SK-N-SH (cell line): ENCODE data around the gene FCSK. TPM values are rescaled to one million over a fixed set of nuclear protein-coding genes. Genes with fewer than 3 reads are reported as not detected.

Source experiments
- CTCF ChIA-PET: fragments of 300-600, 350-600 bp; formaldehyde crosslinking; extraction: SDS; loops from one replicate; lab custom pipeline; 2021; lab: Yijun Ruan, JAX
- POLR2A ChIA-PET: fragments of 350-600 bp; sonication (Branson Sonifier 250); formaldehyde crosslinking; extraction: SDS; loops from one replicate; lab custom pipeline; 2020; ENCODE audit warnings: antibody characterized with exemption, inconsistent platforms; lab: Yijun Ruan, JAX
- DNase-seq: peaks from one replicate; pipeline ENCODE4 v3.0.0; 2012
- H2AFZ ChIP-seq: fragments of 200-600 bp; sonication (generic); 2 replicates; pipeline ENCODE4 v1.8.1; 2016; ENCODE audit warnings: antibody characterized with exemption, mild to moderate bottlenecking, low read depth
- H3F3A ChIP-seq: fragments of 200-600 bp; sonication (generic); replicated peaks from 2 replicates; pipeline ENCODE3; 2016; ENCODE audit warnings: antibody characterized with exemption, mild to moderate bottlenecking; ENCODE audit not compliant: insufficient read depth
- H3K27ac ChIP-seq, 2 experiments: fragments of 200-500 bp in 1 of 2; fragments of 200-600 bp in 1 of 2; sonication (Bioruptor generic) in 1 of 2; sonication (generic), shearing (Covaris generic) in 1 of 2; 2 replicates each; pipeline versions ENCODE4 v1.5.1 to v1.6.1; 2014 to 2016; ENCODE audit warnings: low read depth in 2 of 2, inconsistent platforms in 1 of 2, low read length in 1 of 2, mild to moderate bottlenecking in 1 of 2, mixed read lengths in 1 of 2
- H3K27me3 ChIP-seq: fragments of 200-600 bp; sonication (generic), shearing (Covaris generic); 2 replicates; pipeline ENCODE4 v1.6.1; 2016; ENCODE audit warnings: mixed run types; ENCODE audit not compliant: insufficient read depth
- H3K36me3 ChIP-seq, 2 experiments: fragments of 200-500 bp in 1 of 2; fragments of 200-600 bp in 1 of 2; sonication (Bioruptor generic) in 1 of 2; sonication (generic) in 1 of 2; replicated peaks in 1 of 2; 2 replicates each; pipeline versions ENCODE3 to v1.5.1; 2014 to 2016; ENCODE audit warnings: low read length in 1 of 2, mild to moderate bottlenecking in 1 of 2; ENCODE audit not compliant: insufficient read depth in 2 of 2, control insufficient read depth in 1 of 2
- H3K4me1 ChIP-seq, 2 experiments: fragments of 200-500 bp in 1 of 2; fragments of 200-600 bp in 1 of 2; sonication (Bioruptor generic) in 1 of 2; sonication (generic), shearing (Covaris generic) in 1 of 2; 2 replicates each; pipeline versions ENCODE4 v1.5.1 to v1.6.1; 2014 to 2016; ENCODE audit warnings: low read depth in 1 of 2, low read length in 1 of 2, mixed run types in 1 of 2; ENCODE audit not compliant: insufficient read depth in 2 of 2, control insufficient read depth in 1 of 2
- H3K4me2 ChIP-seq: fragments of 200-600 bp; sonication (generic), shearing (Covaris generic); 2 replicates; pipeline ENCODE4 v1.6.1; 2017; ENCODE audit warnings: mixed run types
- H3K4me3 ChIP-seq, 2 experiments: fragments of 200-500 bp in 1 of 2; fragments of 200-600 bp in 1 of 2; sonication (Bioruptor generic) in 1 of 2; sonication (generic), shearing (Covaris generic) in 1 of 2; 2 replicates each; pipeline versions ENCODE4 v1.5.1 to v1.8.1; 2014 to 2016; ENCODE audit warnings: low read depth in 2 of 2, inconsistent platforms in 1 of 2, low read length in 1 of 2, mild to moderate bottlenecking in 1 of 2, mixed read lengths in 1 of 2, moderate library complexity in 1 of 2
- H3K79me2 ChIP-seq: fragments of 200-600 bp; sonication (generic); 2 replicates; pipeline ENCODE4 v1.8.1; 2017; ENCODE audit warnings: mild to moderate bottlenecking; ENCODE audit not compliant: insufficient read depth
- H3K9ac ChIP-seq: fragments of 200-600 bp; sonication (generic); 2 replicates; pipeline ENCODE4 v1.6.1; 2017; ENCODE audit warnings: mixed run types
- H3K9me2 ChIP-seq: fragments of 200-600 bp; sonication (generic); 2 replicates; pipeline ENCODE4 v1.6.1; 2017; ENCODE audit warnings: mixed run types
- H3K9me3 ChIP-seq: fragments of 200-600 bp; sonication (generic); 2 replicates; pipeline ENCODE4 v1.6.1; 2017; ENCODE audit warnings: mixed run types, mild to moderate bottlenecking, moderate library complexity
- H4K20me1 ChIP-seq: fragments of 200-600 bp; sonication (generic); 2 replicates; pipeline ENCODE4 v1.6.1; 2017; ENCODE audit warnings: mild to moderate bottlenecking, mixed run types; ENCODE audit not compliant: insufficient read depth
- ELF1 ChIP-seq: IDR thresholded peaks from 2 replicates; pipeline ENCODE4 v1.4.0; 2012
- FOXM1 ChIP-seq: IDR thresholded peaks from 2 replicates; pipeline ENCODE4 v1.4.0; 2012; ENCODE audit warnings: low read depth, mild to moderate bottlenecking
- SIN3A ChIP-seq: IDR thresholded peaks from 2 replicates; pipeline ENCODE4 v1.6.1; 2012; ENCODE audit warnings: low read depth, mild to moderate bottlenecking, low read length, moderate library complexity, borderline replicate concordance
- USF2 ChIP-seq: fragments of 150-350 bp; IDR thresholded peaks from 2 replicates; pipeline ENCODE4 v1.6.1; 2017; ENCODE audit warnings: antibody characterized with exemption, low read length, low read depth, borderline replicate concordance
- WGBS: methylation state at CpG from one replicate; pipeline ENCODE4 v1.1.6; 2017; ENCODE audit warnings: low lambda C conversion rate; 5-methylcytosine and 5-hydroxymethylcytosine counted together
- polyA plus RNA-seq, 3 experiments: library from polyadenylated mRNA; depleted of rRNA; stranded (reverse); fragments of >200 nt; gene quantifications; 2 replicates each; pipeline ENCODE4 v1.2.3, GENCODE V29; 2012
- TF ChIP-seq, protein P1 (sequence below): IDR thresholded peaks from 2 replicates; pipeline ENCODE4 v1.4.0; 2012; ENCODE audit warnings: low read depth, borderline replicate concordance
- TF ChIP-seq, protein P2 (sequence below): IDR thresholded peaks from 2 replicates; pipeline ENCODE4 v1.6.1; 2012; ENCODE audit warnings: mild to moderate bottlenecking, low read depth, low read length, moderate library complexity

FCSK gene
- polyA plus RNA-seq, 1 of the 3 experiments (the other 2 are of a cell fraction), result 9.7 TPM

- Histone ChIP-seq H3K79me2 (peaks cover 20% of the 10 kb centered on the region), H3K9me2 (no peaks in the 10 kb centered on the region), H3K4me1 (peaks cover 7 to 21% of the 10 kb centered on the region in 2 experiments; a peak in 3 of 4 replicates), H3K27ac (no peak overlapping the region), H2AFZ (no peak overlapping the region), H3K9ac (no peak overlapping the region), H3K36me3 (no peaks in the 10 kb centered on the region), H3F3A (peaks cover 18% of the 10 kb centered on the region), H4K20me1 (peaks cover 6% of the 10 kb centered on the region), H3K27me3 (no peaks in the 10 kb centered on the region), H3K9me3 (no peaks in the 10 kb centered on the region), H3K4me3 (no peak overlapping the region), H3K4me2 (no peak overlapping the region)
- no peak for DNase-seq
- TF ChIP-seq, protein P1, sequence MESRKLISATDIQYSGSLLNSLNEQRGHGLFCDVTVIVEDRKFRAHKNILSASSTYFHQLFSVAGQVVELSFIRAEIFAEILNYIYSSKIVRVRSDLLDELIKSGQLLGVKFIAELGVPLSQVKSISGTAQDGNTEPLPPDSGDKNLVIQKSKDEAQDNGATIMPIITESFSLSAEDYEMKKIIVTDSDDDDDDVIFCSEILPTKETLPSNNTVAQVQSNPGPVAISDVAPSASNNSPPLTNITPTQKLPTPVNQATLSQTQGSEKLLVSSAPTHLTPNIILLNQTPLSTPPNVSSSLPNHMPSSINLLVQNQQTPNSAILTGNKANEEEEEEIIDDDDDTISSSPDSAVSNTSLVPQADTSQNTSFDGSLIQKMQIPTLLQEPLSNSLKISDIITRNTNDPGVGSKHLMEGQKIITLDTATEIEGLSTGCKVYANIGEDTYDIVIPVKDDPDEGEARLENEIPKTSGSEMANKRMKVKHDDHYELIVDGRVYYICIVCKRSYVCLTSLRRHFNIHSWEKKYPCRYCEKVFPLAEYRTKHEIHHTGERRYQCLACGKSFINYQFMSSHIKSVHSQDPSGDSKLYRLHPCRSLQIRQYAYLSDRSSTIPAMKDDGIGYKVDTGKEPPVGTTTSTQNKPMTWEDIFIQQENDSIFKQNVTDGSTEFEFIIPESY, result no peak
- no peak for TF ChIP-seq ELF1
- WGBS, result 89% methylated on average over 8 of the region's 8 CpGs
- CTCF ChIA-PET, result interaction anchor here (1.3 to 2.6 kb wide), 2 partner anchors 12 to 15 kb away, joined by 3 to 14 read pairs; partner anchors contain the start of gene FCSK
- POLR2A ChIA-PET, result no interaction called here
Measured at GRCh38 chr16:70441406-70441990, 12.9 kb upstream of the FCSK start.

DNA sequence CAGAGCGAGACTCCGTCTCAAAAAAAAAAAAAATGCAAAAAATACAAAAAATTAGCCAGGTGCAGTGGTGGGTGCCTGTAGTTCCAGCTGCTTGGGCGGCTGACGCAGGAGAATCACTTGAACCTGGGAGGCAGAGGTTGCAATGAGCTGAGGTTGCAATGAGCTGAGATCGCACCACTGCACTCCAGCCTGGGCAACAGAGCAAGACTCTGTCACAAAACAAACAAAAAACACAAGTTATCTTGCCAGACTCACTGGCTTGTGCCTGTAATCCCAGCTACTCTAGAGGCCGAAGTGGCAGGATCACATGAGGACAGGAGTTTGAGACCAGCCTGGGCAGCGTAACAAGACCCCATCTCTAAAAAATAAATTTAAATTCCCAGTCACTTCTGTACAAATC, 12.1 kb upstream of the FCSK start:
- WGBS, result 91% methylated on average over 7 of the region's 7 CpGs
- no peak overlapping the region for H3K4me3 ChIP-seq
- no peak overlapping the region for H3K27ac ChIP-seq
- CTCF ChIA-PET, result interaction anchor here (1.3 kb wide), 1 partner anchor 14 kb away, joined by 3 read pairs; no protein-coding TSS in a partner anchor
- DNase-seq, result no peak
- no peak overlapping the region for H3K4me2 ChIP-seq
- no peak for TF ChIP-seq USF2
- TF ChIP-seq, protein P2, sequence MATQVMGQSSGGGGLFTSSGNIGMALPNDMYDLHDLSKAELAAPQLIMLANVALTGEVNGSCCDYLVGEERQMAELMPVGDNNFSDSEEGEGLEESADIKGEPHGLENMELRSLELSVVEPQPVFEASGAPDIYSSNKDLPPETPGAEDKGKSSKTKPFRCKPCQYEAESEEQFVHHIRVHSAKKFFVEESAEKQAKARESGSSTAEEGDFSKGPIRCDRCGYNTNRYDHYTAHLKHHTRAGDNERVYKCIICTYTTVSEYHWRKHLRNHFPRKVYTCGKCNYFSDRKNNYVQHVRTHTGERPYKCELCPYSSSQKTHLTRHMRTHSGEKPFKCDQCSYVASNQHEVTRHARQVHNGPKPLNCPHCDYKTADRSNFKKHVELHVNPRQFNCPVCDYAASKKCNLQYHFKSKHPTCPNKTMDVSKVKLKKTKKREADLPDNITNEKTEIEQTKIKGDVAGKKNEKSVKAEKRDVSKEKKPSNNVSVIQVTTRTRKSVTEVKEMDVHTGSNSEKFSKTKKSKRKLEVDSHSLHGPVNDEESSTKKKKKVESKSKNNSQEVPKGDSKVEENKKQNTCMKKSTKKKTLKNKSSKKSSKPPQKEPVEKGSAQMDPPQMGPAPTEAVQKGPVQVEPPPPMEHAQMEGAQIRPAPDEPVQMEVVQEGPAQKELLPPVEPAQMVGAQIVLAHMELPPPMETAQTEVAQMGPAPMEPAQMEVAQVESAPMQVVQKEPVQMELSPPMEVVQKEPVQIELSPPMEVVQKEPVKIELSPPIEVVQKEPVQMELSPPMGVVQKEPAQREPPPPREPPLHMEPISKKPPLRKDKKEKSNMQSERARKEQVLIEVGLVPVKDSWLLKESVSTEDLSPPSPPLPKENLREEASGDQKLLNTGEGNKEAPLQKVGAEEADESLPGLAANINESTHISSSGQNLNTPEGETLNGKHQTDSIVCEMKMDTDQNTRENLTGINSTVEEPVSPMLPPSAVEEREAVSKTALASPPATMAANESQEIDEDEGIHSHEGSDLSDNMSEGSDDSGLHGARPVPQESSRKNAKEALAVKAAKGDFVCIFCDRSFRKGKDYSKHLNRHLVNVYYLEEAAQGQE, result no peak
- TF ChIP-seq FOXM1, result no peak
- no peak for TF ChIP-seq SIN3A
- peaks cover 12% of the 10 kb centered on the region for H3K79me2 ChIP-seq
- H2AFZ ChIP-seq, result no peak overlapping the region
- peaks cover 0 to 13% of the 10 kb centered on the region in 2 experiments; a peak in 1 of 4 replicates for H3K4me1 ChIP-seq
- H4K20me1 ChIP-seq, result no peaks in the 10 kb centered on the region
- POLR2A ChIA-PET, result no interaction called here
- no peaks in the 10 kb centered on the region for H3K9me2 ChIP-seq
- no peak overlapping the region for H3K9ac ChIP-seq
- H3K27me3 ChIP-seq, result no peaks in the 10 kb centered on the region
- H3K9me3 ChIP-seq, result no peaks in the 10 kb centered on the region
- H3K36me3 ChIP-seq, result no peaks in the 10 kb centered on the region
- H3F3A ChIP-seq, result peaks cover 9% of the 10 kb centered on the region
